ENCODE results near the gene ZC3H12D. TPM values are rescaled to one million over a fixed set of nuclear protein-coding genes. Genes with fewer than 3 reads are reported as not detected.

Gene ZC3H12D
- total and polyA plus RNA-seq, 2 of the 8 experiments (the other 6 are each of a cell fraction or from before 2014, with no cell fraction given): 0.05 to 0.07 TPM

DNA sequence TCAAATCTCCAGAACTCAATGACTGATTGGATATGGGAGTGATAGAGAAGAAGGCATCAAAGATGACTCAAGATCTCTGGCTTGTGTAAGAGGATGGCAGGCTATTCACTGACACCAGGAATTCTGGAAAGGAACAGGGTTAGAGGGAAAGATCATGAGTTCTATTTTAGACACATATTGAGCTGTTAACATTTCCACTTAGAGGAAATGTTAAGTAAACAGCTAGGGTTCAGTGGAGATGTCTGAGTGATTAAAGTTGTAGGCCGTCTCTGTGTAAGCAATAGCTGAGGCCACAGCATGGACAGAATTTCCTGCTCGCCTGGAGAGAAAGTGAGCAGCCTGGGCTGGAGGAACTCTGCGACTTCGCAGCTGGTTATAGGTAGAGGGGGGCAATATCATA is 21.0 kb downstream of the ZC3H12D start (continued):
- TF ChIP-seq, protein P1, sequence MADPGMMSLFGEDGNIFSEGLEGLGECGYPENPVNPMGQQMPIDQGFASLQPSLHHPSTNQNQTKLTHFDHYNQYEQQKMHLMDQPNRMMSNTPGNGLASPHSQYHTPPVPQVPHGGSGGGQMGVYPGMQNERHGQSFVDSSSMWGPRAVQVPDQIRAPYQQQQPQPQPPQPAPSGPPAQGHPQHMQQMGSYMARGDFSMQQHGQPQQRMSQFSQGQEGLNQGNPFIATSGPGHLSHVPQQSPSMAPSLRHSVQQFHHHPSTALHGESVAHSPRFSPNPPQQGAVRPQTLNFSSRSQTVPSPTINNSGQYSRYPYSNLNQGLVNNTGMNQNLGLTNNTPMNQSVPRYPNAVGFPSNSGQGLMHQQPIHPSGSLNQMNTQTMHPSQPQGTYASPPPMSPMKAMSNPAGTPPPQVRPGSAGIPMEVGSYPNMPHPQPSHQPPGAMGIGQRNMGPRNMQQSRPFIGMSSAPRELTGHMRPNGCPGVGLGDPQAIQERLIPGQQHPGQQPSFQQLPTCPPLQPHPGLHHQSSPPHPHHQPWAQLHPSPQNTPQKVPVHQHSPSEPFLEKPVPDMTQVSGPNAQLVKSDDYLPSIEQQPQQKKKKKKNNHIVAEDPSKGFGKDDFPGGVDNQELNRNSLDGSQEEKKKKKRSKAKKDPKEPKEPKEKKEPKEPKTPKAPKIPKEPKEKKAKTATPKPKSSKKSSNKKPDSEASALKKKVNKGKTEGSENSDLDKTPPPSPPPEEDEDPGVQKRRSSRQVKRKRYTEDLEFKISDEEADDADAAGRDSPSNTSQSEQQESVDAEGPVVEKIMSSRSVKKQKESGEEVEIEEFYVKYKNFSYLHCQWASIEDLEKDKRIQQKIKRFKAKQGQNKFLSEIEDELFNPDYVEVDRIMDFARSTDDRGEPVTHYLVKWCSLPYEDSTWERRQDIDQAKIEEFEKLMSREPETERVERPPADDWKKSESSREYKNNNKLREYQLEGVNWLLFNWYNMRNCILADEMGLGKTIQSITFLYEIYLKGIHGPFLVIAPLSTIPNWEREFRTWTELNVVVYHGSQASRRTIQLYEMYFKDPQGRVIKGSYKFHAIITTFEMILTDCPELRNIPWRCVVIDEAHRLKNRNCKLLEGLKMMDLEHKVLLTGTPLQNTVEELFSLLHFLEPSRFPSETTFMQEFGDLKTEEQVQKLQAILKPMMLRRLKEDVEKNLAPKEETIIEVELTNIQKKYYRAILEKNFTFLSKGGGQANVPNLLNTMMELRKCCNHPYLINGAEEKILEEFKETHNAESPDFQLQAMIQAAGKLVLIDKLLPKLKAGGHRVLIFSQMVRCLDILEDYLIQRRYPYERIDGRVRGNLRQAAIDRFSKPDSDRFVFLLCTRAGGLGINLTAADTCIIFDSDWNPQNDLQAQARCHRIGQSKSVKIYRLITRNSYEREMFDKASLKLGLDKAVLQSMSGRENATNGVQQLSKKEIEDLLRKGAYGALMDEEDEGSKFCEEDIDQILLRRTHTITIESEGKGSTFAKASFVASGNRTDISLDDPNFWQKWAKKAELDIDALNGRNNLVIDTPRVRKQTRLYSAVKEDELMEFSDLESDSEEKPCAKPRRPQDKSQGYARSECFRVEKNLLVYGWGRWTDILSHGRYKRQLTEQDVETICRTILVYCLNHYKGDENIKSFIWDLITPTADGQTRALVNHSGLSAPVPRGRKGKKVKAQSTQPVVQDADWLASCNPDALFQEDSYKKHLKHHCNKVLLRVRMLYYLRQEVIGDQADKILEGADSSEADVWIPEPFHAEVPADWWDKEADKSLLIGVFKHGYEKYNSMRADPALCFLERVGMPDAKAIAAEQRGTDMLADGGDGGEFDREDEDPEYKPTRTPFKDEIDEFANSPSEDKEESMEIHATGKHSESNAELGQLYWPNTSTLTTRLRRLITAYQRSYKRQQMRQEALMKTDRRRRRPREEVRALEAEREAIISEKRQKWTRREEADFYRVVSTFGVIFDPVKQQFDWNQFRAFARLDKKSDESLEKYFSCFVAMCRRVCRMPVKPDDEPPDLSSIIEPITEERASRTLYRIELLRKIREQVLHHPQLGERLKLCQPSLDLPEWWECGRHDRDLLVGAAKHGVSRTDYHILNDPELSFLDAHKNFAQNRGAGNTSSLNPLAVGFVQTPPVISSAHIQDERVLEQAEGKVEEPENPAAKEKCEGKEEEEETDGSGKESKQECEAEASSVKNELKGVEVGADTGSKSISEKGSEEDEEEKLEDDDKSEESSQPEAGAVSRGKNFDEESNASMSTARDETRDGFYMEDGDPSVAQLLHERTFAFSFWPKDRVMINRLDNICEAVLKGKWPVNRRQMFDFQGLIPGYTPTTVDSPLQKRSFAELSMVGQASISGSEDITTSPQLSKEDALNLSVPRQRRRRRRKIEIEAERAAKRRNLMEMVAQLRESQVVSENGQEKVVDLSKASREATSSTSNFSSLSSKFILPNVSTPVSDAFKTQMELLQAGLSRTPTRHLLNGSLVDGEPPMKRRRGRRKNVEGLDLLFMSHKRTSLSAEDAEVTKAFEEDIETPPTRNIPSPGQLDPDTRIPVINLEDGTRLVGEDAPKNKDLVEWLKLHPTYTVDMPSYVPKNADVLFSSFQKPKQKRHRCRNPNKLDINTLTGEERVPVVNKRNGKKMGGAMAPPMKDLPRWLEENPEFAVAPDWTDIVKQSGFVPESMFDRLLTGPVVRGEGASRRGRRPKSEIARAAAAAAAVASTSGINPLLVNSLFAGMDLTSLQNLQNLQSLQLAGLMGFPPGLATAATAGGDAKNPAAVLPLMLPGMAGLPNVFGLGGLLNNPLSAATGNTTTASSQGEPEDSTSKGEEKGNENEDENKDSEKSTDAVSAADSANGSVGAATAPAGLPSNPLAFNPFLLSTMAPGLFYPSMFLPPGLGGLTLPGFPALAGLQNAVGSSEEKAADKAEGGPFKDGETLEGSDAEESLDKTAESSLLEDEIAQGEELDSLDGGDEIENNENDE (IDR thresholded peaks at IDR 0.05; ENCODE audit: insufficient replicate concordance, low read length): no peak
- no peak for TF ChIP-seq GABPA (IDR thresholded peaks at IDR 0.05; ENCODE audit: borderline replicate concordance, insufficient read depth, low read length)
- no peak for TF ChIP-seq RAD21 (IDR thresholded peaks at IDR 0.05 in 1 of 2, conservative IDR thresholded peaks at IDR 0.05 in 1 of 2; ENCODE audit: low read depth in 2 of 2, low read length in 2 of 2)
- TF ChIP-seq SIN3A (conservative IDR thresholded peaks at IDR 0.05 in 1 of 2, IDR thresholded peaks at IDR 0.05 in 1 of 2; ENCODE audit: low read depth in 1 of 2, low read length in 2 of 2): no peak
- no peak for TF ChIP-seq CHD1 (IDR thresholded peaks at IDR 0.05; ENCODE audit: low read depth, low read length)
- no peak for TF ChIP-seq BCL11A (IDR thresholded peaks at IDR 0.05; ENCODE audit: low read depth in 2 of 2, low read length in 2 of 2)
- no peak for TF ChIP-seq SP4 (IDR thresholded peaks at IDR 0.05; ENCODE audit: low read length)
- no peak for TF ChIP-seq SIRT6 (IDR thresholded peaks at IDR 0.05; ENCODE audit: low read length)
- TF ChIP-seq BRCA1 (IDR thresholded peaks at IDR 0.05; ENCODE audit: low read depth, low read length): no peak
- TF ChIP-seq MAFK (IDR thresholded peaks at IDR 0.05; ENCODE audit: low read depth, low read length): no peak
